ENCODE results near the gene PAK5.

DNA sequence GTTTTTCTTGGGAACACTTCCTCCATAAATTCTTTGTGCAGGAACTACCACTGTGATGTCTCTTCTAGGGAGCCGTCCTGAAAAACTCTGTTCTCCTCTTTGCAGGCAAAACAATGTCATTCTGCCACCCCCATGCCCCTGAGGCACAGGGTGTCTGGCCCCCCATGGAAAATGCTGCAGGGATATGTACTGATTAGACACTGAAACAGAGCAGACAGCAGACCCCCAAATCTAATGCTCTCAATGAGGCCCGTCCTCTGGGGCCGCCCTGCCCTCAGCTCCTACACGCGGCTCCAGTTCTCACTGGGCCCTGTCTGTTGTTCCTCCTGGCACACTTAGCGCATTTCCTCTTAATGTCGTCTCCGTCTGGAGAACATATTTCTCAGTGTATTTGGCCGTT is 227.0 kb downstream of the PAK5 start:
- TF ChIP-seq, protein P1, sequence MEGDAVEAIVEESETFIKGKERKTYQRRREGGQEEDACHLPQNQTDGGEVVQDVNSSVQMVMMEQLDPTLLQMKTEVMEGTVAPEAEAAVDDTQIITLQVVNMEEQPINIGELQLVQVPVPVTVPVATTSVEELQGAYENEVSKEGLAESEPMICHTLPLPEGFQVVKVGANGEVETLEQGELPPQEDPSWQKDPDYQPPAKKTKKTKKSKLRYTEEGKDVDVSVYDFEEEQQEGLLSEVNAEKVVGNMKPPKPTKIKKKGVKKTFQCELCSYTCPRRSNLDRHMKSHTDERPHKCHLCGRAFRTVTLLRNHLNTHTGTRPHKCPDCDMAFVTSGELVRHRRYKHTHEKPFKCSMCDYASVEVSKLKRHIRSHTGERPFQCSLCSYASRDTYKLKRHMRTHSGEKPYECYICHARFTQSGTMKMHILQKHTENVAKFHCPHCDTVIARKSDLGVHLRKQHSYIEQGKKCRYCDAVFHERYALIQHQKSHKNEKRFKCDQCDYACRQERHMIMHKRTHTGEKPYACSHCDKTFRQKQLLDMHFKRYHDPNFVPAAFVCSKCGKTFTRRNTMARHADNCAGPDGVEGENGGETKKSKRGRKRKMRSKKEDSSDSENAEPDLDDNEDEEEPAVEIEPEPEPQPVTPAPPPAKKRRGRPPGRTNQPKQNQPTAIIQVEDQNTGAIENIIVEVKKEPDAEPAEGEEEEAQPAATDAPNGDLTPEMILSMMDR (IDR thresholded peaks at IDR 0.05; ENCODE audit: insufficient read depth, low read depth, low read length): no peak
- no peak for TF ChIP-seq EZH2 (IDR thresholded peaks at IDR 0.05; ENCODE audit: insufficient read depth, low read length)
